Measurements from ENCODE around the gene RBM19. TPM values are rescaled to one million over a fixed set of nuclear protein-coding genes. Genes with fewer than 3 reads are reported as not detected.

Gene RBM19
- total and polyA plus RNA-seq, 2 of the 4 experiments (the other 2 are of a cell fraction): 18.7 to 19.2 TPM

DNA sequence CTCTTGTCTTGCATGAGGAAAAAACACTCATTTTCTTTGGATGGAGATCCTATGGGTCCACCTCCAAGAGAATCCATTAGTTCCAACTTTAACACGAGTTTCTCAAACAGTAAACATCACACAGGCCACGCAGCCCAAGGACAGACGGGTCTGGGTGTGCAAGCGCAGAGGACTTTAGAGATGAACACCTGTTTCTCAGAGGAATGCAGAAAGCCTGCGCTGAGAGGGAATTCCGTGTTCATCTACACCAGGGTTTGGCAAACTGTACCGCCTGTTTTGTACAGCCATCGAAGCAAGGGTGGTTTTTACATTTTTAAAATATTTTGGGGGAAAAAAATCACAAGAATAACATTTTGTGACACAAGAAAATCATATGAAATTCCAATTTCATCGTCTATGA, 79.4 kb downstream of the RBM19 start:
- H3K9me3 ChIP-seq (ENCODE audit: control insufficient read depth, insufficient read depth, low read length): peaks cover 2% of the 10 kb centered on the region; the same call in 1 of the 2 replicates
- H3K4me2 ChIP-seq (ENCODE audit: low read depth, low read length): no peak overlapping the region
- no peak overlapping the region for H2AK5ac ChIP-seq (ENCODE audit: low read depth, low read length)
- H3K14ac ChIP-seq (replicated peaks; ENCODE audit: low read depth, low read length): no peak overlapping the region
- no peaks in the 10 kb centered on the region; the same call in 1 of the 2 replicates for H3K9me1 ChIP-seq (ENCODE audit: insufficient read depth, low read length)
- H3K27me3 ChIP-seq (ENCODE audit: control insufficient read depth, insufficient read depth, low read length): no peaks in the 10 kb centered on the region
- ChIA-PET CTCF (no interaction called here), POLR2A (ENCODE audit: unreplicated experiment) (no interaction called here)
- H2BK120ac ChIP-seq (ENCODE audit: low read depth, low read length): no peak overlapping the region
- no peak overlapping the region for H3K4ac ChIP-seq (ENCODE audit: low read depth, low read length)
- WGBS, 2 experiments (ENCODE audit: extremely low coverage in 2 of 2, insufficient read length in 1 of 2): no CpG with 5 or more reads among the region's 9 CpGs
- H4K5ac ChIP-seq (ENCODE audit: low read depth, low read length): no peak overlapping the region
- H3K18ac ChIP-seq (ENCODE audit: low read depth, low read length): no peak overlapping the region
- no peak overlapping the region for H3K23ac ChIP-seq (ENCODE audit: low read depth, low read length)
- no peak overlapping the region for H2BK20ac ChIP-seq (ENCODE audit: low read depth, low read length)
- H3K4me3 ChIP-seq (ENCODE audit: insufficient read depth, low read depth, low read length): no peak overlapping the region
- no peak overlapping the region for H4K91ac ChIP-seq (ENCODE audit: insufficient read depth, low read depth, low read length)
- H4K20me1 ChIP-seq (ENCODE audit: insufficient read depth, low read length): no peaks in the 10 kb centered on the region
- H2AK9ac ChIP-seq (replicated peaks; ENCODE audit: low read depth, low read length, poor library complexity): no peak overlapping the region
- intact Hi-C loops (cut with micrococcal nuclease): no loop called here
- no peak overlapping the region for H2BK15ac ChIP-seq (ENCODE audit: low read depth, low read length)
- no peak overlapping the region for H2BK5ac ChIP-seq (ENCODE audit: low read depth, low read length, poor library complexity, severe bottlenecking)
- peaks cover 2% of the 10 kb centered on the region; the same call in 1 of the 2 replicates for H3K36me3 ChIP-seq (ENCODE audit: control insufficient read depth, insufficient read depth, low read length)
- BruUV-seq (replicated peaks): no TSS peak
- H3K79me1 ChIP-seq (ENCODE audit: low read depth in 1 of 2, low read length in 2 of 2): no peaks in the 10 kb centered on the region
- in situ Hi-C loops (cut with MboI; ENCODE audit: low sequenced_read_pairs): no loop called here
- DNase-seq: no peak
- no peak for ATAC-seq (ENCODE audit: low read depth)
- dilution Hi-C loops (cut with HindIII; ENCODE audit: low sequenced_read_pairs, unreplicated experiment): no loop called here
- H3K27ac ChIP-seq (ENCODE audit: insufficient read depth, low read length): no peak overlapping the region
- no peak overlapping the region for H3K9ac ChIP-seq (ENCODE audit: low read depth, low read length)
- TF ChIP-seq RAD21 (IDR thresholded peaks at IDR 0.05; ENCODE audit: low read length) (no peak), POLR2A (IDR thresholded peaks at IDR 0.05; ENCODE audit: low read depth, low read length) (no peak), RFX5 (IDR thresholded peaks at IDR 0.05; ENCODE audit: low read depth, low read length) (no peak), NFE2L2 (IDR thresholded peaks at IDR 0.05; ENCODE audit: low read depth, low read length) (no peak)
- no peak overlapping the region for H4K8ac ChIP-seq (ENCODE audit: low read depth in 2 of 2, low read length in 2 of 2)
- H3K4me1 ChIP-seq (ENCODE audit: control insufficient read depth, insufficient read depth, low read length): no peaks in the 10 kb centered on the region
- no peak overlapping the region for H2AFZ ChIP-seq (replicated peaks; ENCODE audit: low read length, poor library complexity)
- H3K56ac ChIP-seq (ENCODE audit: extremely low read depth, insufficient read depth, low read length): no peak overlapping the region; the same call in 1 of the 2 replicates
